ENCODE measurements around the gene TYW1. TPM values are rescaled to one million over a fixed set of nuclear protein-coding genes. Genes with fewer than 3 reads are reported as not detected.
"Not testable (repeated sequence)": the region's sequence is repeated elsewhere in the genome, so short reads cannot be mapped to it uniquely, and the experiment has no call there.

TYW1 gene
- total RNA-seq, 1 experiment from 2014 or later = 16.8 TPM

- POLR2A ChIA-PET (ENCODE audit: low non-redundant PET); CTCF ChIA-PET; BruUV-seq (replicated peaks); H3K4me1 ChIP-seq (ENCODE audit: insufficient read depth, low read length, poor library complexity, severe bottlenecking); intact Hi-C loops (cut with micrococcal nuclease; ENCODE audit: unreplicated experiment); H3K27ac ChIP-seq (ENCODE audit: low read depth, low read length, poor library complexity, severe bottlenecking); H3K4me3 ChIP-seq (ENCODE audit: low read depth, low read length, poor library complexity, severe bottlenecking); H3K36me3 ChIP-seq (ENCODE audit: insufficient read depth, low read length, poor library complexity, severe bottlenecking); DNase-seq (ENCODE audit: low spot score); H3K27me3 ChIP-seq (replicated peaks; ENCODE audit: insufficient read depth, low read depth, low read length, poor library complexity); H3K9me3 ChIP-seq (ENCODE audit: low read depth, low read length, poor library complexity, severe bottlenecking): not testable (repeated sequence)
Measured at GRCh38 chr7:67149131-67149530, 152.5 kb downstream of the TYW1 start.

GRCh38 chr7:67154374-67154773, 157.7 kb downstream of the TYW1 start:
- H3K27me3 ChIP-seq (replicated peaks; ENCODE audit: insufficient read depth, low read depth, low read length, poor library complexity); POLR2A ChIA-PET (ENCODE audit: low non-redundant PET); CTCF ChIA-PET; H3K36me3 ChIP-seq (ENCODE audit: insufficient read depth, low read length, poor library complexity, severe bottlenecking); intact Hi-C loops (cut with micrococcal nuclease; ENCODE audit: unreplicated experiment); H3K27ac ChIP-seq (ENCODE audit: low read depth, low read length, poor library complexity, severe bottlenecking); BruUV-seq (replicated peaks); H3K4me1 ChIP-seq (ENCODE audit: insufficient read depth, low read length, poor library complexity, severe bottlenecking); H3K4me3 ChIP-seq (ENCODE audit: low read depth, low read length, poor library complexity, severe bottlenecking); DNase-seq (ENCODE audit: low spot score); H3K9me3 ChIP-seq (ENCODE audit: low read depth, low read length, poor library complexity, severe bottlenecking): not testable (repeated sequence)

GRCh38 chr7:67156064-67156463, 159.4 kb downstream of the TYW1 start:
- intact Hi-C loops (cut with micrococcal nuclease; ENCODE audit: unreplicated experiment); DNase-seq (ENCODE audit: low spot score): not testable (repeated sequence)

GRCh38 chr7:67163285-67163684, 166.7 kb downstream of the TYW1 start:
- POLR2A ChIA-PET (ENCODE audit: low non-redundant PET); CTCF ChIA-PET; H3K27me3 ChIP-seq (replicated peaks; ENCODE audit: insufficient read depth, low read depth, low read length, poor library complexity); BruUV-seq (replicated peaks); H3K36me3 ChIP-seq (ENCODE audit: insufficient read depth, low read length, poor library complexity, severe bottlenecking); H3K4me3 ChIP-seq (ENCODE audit: low read depth, low read length, poor library complexity, severe bottlenecking); DNase-seq (ENCODE audit: low spot score); H3K9me3 ChIP-seq (ENCODE audit: low read depth, low read length, poor library complexity, severe bottlenecking); intact Hi-C loops (cut with micrococcal nuclease; ENCODE audit: unreplicated experiment); H3K4me1 ChIP-seq (ENCODE audit: insufficient read depth, low read length, poor library complexity, severe bottlenecking); H3K27ac ChIP-seq (ENCODE audit: low read depth, low read length, poor library complexity, severe bottlenecking): not testable (repeated sequence)

More at GRCh38 chr7:67156064-67156463, 159.4 kb downstream of the TYW1 start:
- H3K4me1 ChIP-seq (ENCODE audit: insufficient read depth, low read length, poor library complexity, severe bottlenecking); BruUV-seq (replicated peaks); H3K27ac ChIP-seq (ENCODE audit: low read depth, low read length, poor library complexity, severe bottlenecking); POLR2A ChIA-PET (ENCODE audit: low non-redundant PET); H3K4me3 ChIP-seq (ENCODE audit: low read depth, low read length, poor library complexity, severe bottlenecking); H3K36me3 ChIP-seq (ENCODE audit: insufficient read depth, low read length, poor library complexity, severe bottlenecking); H3K27me3 ChIP-seq (replicated peaks; ENCODE audit: insufficient read depth, low read depth, low read length, poor library complexity); H3K9me3 ChIP-seq (ENCODE audit: low read depth, low read length, poor library complexity, severe bottlenecking); CTCF ChIA-PET: not testable (repeated sequence)

GRCh38 chr7:67171151-67171550, 174.5 kb downstream of the TYW1 start:
- intact Hi-C loops (cut with micrococcal nuclease; ENCODE audit: unreplicated experiment); CTCF ChIA-PET: not testable (repeated sequence)

GRCh38 chr7:67176730-67177129, 180.1 kb downstream of the TYW1 start:
- DNase-seq (ENCODE audit: low spot score); H3K27me3 ChIP-seq (replicated peaks; ENCODE audit: insufficient read depth, low read depth, low read length, poor library complexity); CTCF ChIA-PET; BruUV-seq (replicated peaks); POLR2A ChIA-PET (ENCODE audit: low non-redundant PET); H3K36me3 ChIP-seq (ENCODE audit: insufficient read depth, low read length, poor library complexity, severe bottlenecking); H3K9me3 ChIP-seq (ENCODE audit: low read depth, low read length, poor library complexity, severe bottlenecking); H3K4me1 ChIP-seq (ENCODE audit: insufficient read depth, low read length, poor library complexity, severe bottlenecking); H3K27ac ChIP-seq (ENCODE audit: low read depth, low read length, poor library complexity, severe bottlenecking); intact Hi-C loops (cut with micrococcal nuclease; ENCODE audit: unreplicated experiment); H3K4me3 ChIP-seq (ENCODE audit: low read depth, low read length, poor library complexity, severe bottlenecking): not testable (repeated sequence)
- TF ChIP-seq CTCF (conservative IDR thresholded peaks at IDR 0.05; ENCODE audit: low read depth, low read length) = peak; percentile 54

More at GRCh38 chr7:67171151-67171550, 174.5 kb downstream of the TYW1 start:
- POLR2A ChIA-PET (ENCODE audit: low non-redundant PET); H3K4me1 ChIP-seq (ENCODE audit: insufficient read depth, low read length, poor library complexity, severe bottlenecking); DNase-seq (ENCODE audit: low spot score); BruUV-seq (replicated peaks); H3K27ac ChIP-seq (ENCODE audit: low read depth, low read length, poor library complexity, severe bottlenecking); H3K36me3 ChIP-seq (ENCODE audit: insufficient read depth, low read length, poor library complexity, severe bottlenecking); H3K9me3 ChIP-seq (ENCODE audit: low read depth, low read length, poor library complexity, severe bottlenecking); H3K4me3 ChIP-seq (ENCODE audit: low read depth, low read length, poor library complexity, severe bottlenecking); H3K27me3 ChIP-seq (replicated peaks; ENCODE audit: insufficient read depth, low read depth, low read length, poor library complexity): not testable (repeated sequence)

- H3K4me3 ChIP-seq (ENCODE audit: low read depth, low read length, poor library complexity, severe bottlenecking); H3K4me1 ChIP-seq (ENCODE audit: insufficient read depth, low read length, poor library complexity, severe bottlenecking); BruUV-seq (replicated peaks); H3K36me3 ChIP-seq (ENCODE audit: insufficient read depth, low read length, poor library complexity, severe bottlenecking); H3K27me3 ChIP-seq (replicated peaks; ENCODE audit: insufficient read depth, low read depth, low read length, poor library complexity); intact Hi-C loops (cut with micrococcal nuclease; ENCODE audit: unreplicated experiment); H3K9me3 ChIP-seq (ENCODE audit: low read depth, low read length, poor library complexity, severe bottlenecking); POLR2A ChIA-PET (ENCODE audit: low non-redundant PET); CTCF ChIA-PET; H3K27ac ChIP-seq (ENCODE audit: low read depth, low read length, poor library complexity, severe bottlenecking): not testable (repeated sequence)
- peak; percentile 12 for DNase-seq (ENCODE audit: low spot score)
Measured at GRCh38 chr7:67178915-67179688, 182.5 kb downstream of the TYW1 start.
